ENCODE measurements around the gene RPLP2. TPM values are rescaled to one million over a fixed set of nuclear protein-coding genes. Genes with fewer than 3 reads are reported as not detected.

The RPLP2 gene
- polyA plus RNA-seq, 1 of the 3 experiments (the other 2 are of a cell fraction), result 799 TPM

DNA sequence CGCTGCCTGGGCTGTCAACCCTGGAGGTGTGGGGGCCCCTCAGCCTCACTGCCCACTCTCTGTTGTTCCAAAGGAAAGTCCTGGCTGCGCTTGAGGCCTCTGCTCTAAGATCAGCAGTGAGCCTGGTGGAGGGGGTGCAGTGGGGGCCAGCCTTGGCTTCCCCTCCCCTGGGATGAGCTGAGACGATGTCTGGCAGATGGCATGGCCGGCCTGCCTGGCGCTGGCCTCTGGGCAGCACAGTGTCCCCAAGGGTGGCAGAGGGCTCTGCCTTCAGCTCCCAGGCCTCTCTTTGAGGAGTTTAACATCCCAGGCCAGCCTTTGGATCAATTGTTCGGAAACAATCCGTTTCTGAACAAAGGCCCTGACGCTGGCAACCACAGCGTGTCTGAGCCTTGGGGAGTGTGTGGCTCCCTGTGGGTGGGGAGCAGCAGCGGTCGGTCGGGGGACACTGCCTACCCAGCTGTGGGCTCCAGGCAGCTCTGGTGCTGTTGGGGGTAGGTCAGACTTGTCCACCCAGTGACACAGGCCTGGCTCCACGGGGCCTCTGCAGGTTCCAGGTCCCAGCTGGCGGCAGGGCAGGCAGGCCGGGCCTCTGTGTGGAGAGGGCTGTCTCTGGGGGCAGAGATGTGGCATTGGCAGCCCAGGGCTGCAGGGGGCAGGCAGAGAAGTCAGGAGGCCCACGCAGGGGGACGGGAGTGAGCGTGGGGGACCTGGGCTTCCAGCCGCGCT, 45.0 kb downstream of the RPLP2 start:
- Histone ChIP-seq H3F3A (replicated peaks; ENCODE audit: insufficient read depth) (no peaks in the 10 kb centered on the region), H2AFZ (ENCODE audit: low read depth) (no peak overlapping the region), H3K4me3 (ENCODE audit: low read depth in 2 of 2, low read length in 1 of 2) (no peak overlapping the region), H3K27ac (ENCODE audit: low read depth in 2 of 2, low read length in 1 of 2) (peak overlapping the region in 1 of 2 experiments; percentile 89; a peak in 2 of 4 replicates), H3K9me2 (no peaks in the 10 kb centered on the region), H3K9ac (no peak overlapping the region), H3K79me2 (ENCODE audit: insufficient read depth) (peaks cover 16% of the 10 kb centered on the region; the same call in 1 of the 2 replicates), H3K4me1 (ENCODE audit: control insufficient read depth in 1 of 2, insufficient read depth in 2 of 2, low read depth in 1 of 2, low read length in 1 of 2) (peaks cover 4 to 68% of the 10 kb centered on the region in 2 experiments; a peak in 2 of 4 replicates), H3K4me2 (no peak overlapping the region), H3K27me3 (ENCODE audit: insufficient read depth) (no peaks in the 10 kb centered on the region), H3K36me3 (replicated peaks in 1 of 2; ENCODE audit: control insufficient read depth in 1 of 2, insufficient read depth in 2 of 2, low read length in 1 of 2) (no peaks in the 10 kb centered on the region), H4K20me1 (ENCODE audit: insufficient read depth) (peaks cover 84% of the 10 kb centered on the region), H3K9me3 (no peaks in the 10 kb centered on the region)
- CTCF ChIA-PET, result interaction anchor here (0.7 to 1.6 kb wide), 6 partner anchors 10 to 200 kb away, joined by 3 to 4 read pairs (median 3); partner anchors contain the start of gene PNPLA2
- TF ChIP-seq RXRA (IDR thresholded peaks at IDR 0.05; ENCODE audit: borderline replicate concordance, low read depth) (no peak), TAF1 (IDR thresholded peaks at IDR 0.05; ENCODE audit: borderline replicate concordance, low read depth, low read length) (no peak), EP300 (IDR thresholded peaks at IDR 0.05; ENCODE audit: borderline replicate concordance in 1 of 2, low read depth in 1 of 2, low read length in 1 of 2) (no peak), ZBTB33 (IDR thresholded peaks at IDR 0.05; ENCODE audit: borderline replicate concordance, low read depth) (no peak), NRF1 (IDR thresholded peaks at IDR 0.05; ENCODE audit: low read depth, low read length) (no peak), MEF2A (IDR thresholded peaks at IDR 0.05; ENCODE audit: borderline replicate concordance, low read depth) (no peak), RCOR1 (IDR thresholded peaks at IDR 0.05; ENCODE audit: low read length) (no peak), ELF1 (IDR thresholded peaks at IDR 0.05) (no peak), MXI1 (IDR thresholded peaks at IDR 0.05; ENCODE audit: low read depth, low read length) (no peak), RFX5 (IDR thresholded peaks at IDR 0.05; ENCODE audit: low read length) (no peak)
- no peak for DNase-seq
- POLR2A ChIA-PET, result interaction anchor here (2.7 kb wide), 1 partner anchor 13 kb away, joined by 13 read pairs; the partner anchor contains the start of genes POLR2L and TSPAN4
- 97% methylated on average over 15 of the region's 20 CpGs for WGBS (ENCODE audit: low lambda C conversion rate)

DNA sequence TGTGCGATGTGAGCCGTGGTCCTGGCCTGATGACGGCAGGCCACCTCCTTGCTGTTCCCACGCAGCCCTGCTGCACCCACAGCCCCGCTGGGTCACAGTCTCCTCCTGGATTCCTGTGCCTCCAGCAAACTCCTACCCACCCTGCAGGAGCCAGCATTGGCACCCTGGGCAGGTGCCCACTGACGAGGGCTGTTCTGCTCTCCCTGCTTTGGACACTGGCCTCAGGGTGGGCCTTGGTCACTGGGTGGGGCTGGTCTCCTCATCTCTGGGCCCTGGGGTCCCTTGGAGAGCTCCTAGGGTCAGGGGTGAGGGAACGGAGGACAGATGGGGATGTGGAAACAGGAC, 45.5 kb downstream of the RPLP2 start:
- Histone ChIP-seq H3K4me2 (no peak overlapping the region), H3K9ac (no peak overlapping the region), H4K20me1 (ENCODE audit: insufficient read depth) (peaks cover 87% of the 10 kb centered on the region), H3K4me1 (ENCODE audit: control insufficient read depth in 1 of 2, insufficient read depth in 2 of 2, low read depth in 1 of 2, low read length in 1 of 2) (peaks cover 10 to 73% of the 10 kb centered on the region in 2 experiments; a peak in 2 of 4 replicates), H3K27ac (ENCODE audit: low read depth in 2 of 2, low read length in 1 of 2) (peak overlapping the region in 1 of 2 experiments; percentile 89; a peak in 2 of 4 replicates), H3K36me3 (replicated peaks in 1 of 2; ENCODE audit: control insufficient read depth in 1 of 2, insufficient read depth in 2 of 2, low read length in 1 of 2) (no peaks in the 10 kb centered on the region), H3K9me2 (no peaks in the 10 kb centered on the region), H3K27me3 (ENCODE audit: insufficient read depth) (no peaks in the 10 kb centered on the region), H3K4me3 (ENCODE audit: low read depth in 2 of 2, low read length in 1 of 2) (no peak overlapping the region), H2AFZ (ENCODE audit: low read depth) (no peak overlapping the region), H3F3A (replicated peaks; ENCODE audit: insufficient read depth) (no peaks in the 10 kb centered on the region), H3K79me2 (ENCODE audit: insufficient read depth) (peaks cover 21% of the 10 kb centered on the region; the same call in 1 of the 2 replicates), H3K9me3 (no peaks in the 10 kb centered on the region)
- ChIA-PET POLR2A (interaction anchor here (2.7 kb wide), 1 partner anchor 13 kb away, joined by 13 read pairs; the partner anchor contains the start of genes POLR2L and TSPAN4), CTCF (interaction anchor here (0.8 to 3.5 kb wide), 4 partner anchors 7 to 195 kb away, joined by 3 to 24 read pairs (median 4); partner anchors contain the start of gene PNPLA2)
- TF ChIP-seq GATA2 (CRISPR knock-in tag; IDR thresholded peaks at IDR 0.05) (no peak), TAF1 (IDR thresholded peaks at IDR 0.05; ENCODE audit: borderline replicate concordance, low read depth, low read length) (no peak)
- DNase-seq, result no peak
- WGBS (ENCODE audit: low lambda C conversion rate), result 97% methylated on average over 4 of the region's 7 CpGs
